K562 (cell line): ENCODE data around the gene IFNGR1. TPM values are rescaled to one million over a fixed set of nuclear protein-coding genes. Genes with fewer than 3 reads are reported as not detected.
A peak's percentile ranks its signal among the peaks of the same experiment; 100 is the strongest.

Experiments
- ATAC-seq: fragments of 200-7000 bp; cut with Tn5 transposase; 3 replicates; pipeline ENCODE4 v1.9.1; 2020; ENCODE audit warnings: moderate library complexity
- BruUV-seq: library from RNA; stranded (reverse); fragments of 400-500 nt; replicated peaks from 2 replicates; lab custom pipeline; 2021; lab: Mats Ljungman, UMichigan
- CTCF ChIA-PET: fragments of 300-600 bp; formaldehyde crosslinking; extraction: SDS; loops from one replicate; lab custom pipeline; 2021; ENCODE audit warnings: low intra/inter-chr PET ratio; lab: Yijun Ruan, JAX
- POLR2A ChIA-PET: fragments of 300-600, 350-650 bp; sonication (Branson Sonifier 250); formaldehyde crosslinking; extraction: SDS; loops from one replicate; lab custom pipeline; 2021; ENCODE audit warnings: antibody characterized with exemption, inconsistent platforms; lab: Yijun Ruan, JAX
- DNase-seq, 4 experiments: peaks; one replicate each; pipeline versions ENCODE4 v3.0.0 to v3.0.0-alpha.2; 2011 to 2018; ENCODE audit warnings: low spot score in 3 of 4, mixed read lengths in 3 of 4; ENCODE audit errors: extremely low read depth in 1 of 4
- FAIRE-seq: peaks from 2 replicates; lab custom pipeline; 2011; peaks lifted over from hg19 to GRCh38; lab: Jason Lieb, UNC
- H2AFZ ChIP-seq: 2 replicates; pipeline ENCODE4 v1.6.0; 2011; ENCODE audit warnings: low read depth, low read length, control low read depth, inconsistent platforms
- H3K27ac ChIP-seq: fragments of 200-600 bp; 3 replicates; pipeline ENCODE4 v1.8.0; 2011; ENCODE audit warnings: low read depth, mild to moderate bottlenecking, control low read depth, inconsistent platforms, low read length, moderate library complexity, mixed read lengths; ENCODE audit errors: extremely low read depth
- H3K27me3 ChIP-seq, 2 experiments: fragments of 300-600 bp in 1 of 2; 2 replicates in 1 of 2; 3 replicates in 1 of 2; pipeline versions ENCODE4 v1.6.0 to v1.8.0; 2011; ENCODE audit warnings: inconsistent platforms in 2 of 2, low read length in 2 of 2, mild to moderate bottlenecking in 1 of 2, mixed read lengths in 1 of 2, moderate library complexity in 1 of 2; ENCODE audit not compliant: control insufficient read depth in 2 of 2, insufficient read depth in 2 of 2
- H3K36me3 ChIP-seq: fragments of 300-600 bp; 3 replicates; pipeline ENCODE4 v1.8.0; 2011; ENCODE audit warnings: mild to moderate bottlenecking, low read length, inconsistent platforms; ENCODE audit not compliant: control insufficient read depth, insufficient read depth
- H3K4me1 ChIP-seq, 2 experiments: fragments of 200-600 bp in 1 of 2; replicated peaks in 1 of 2; 2 replicates in 1 of 2; 3 replicates in 1 of 2; pipeline versions ENCODE4 v1.5.1 to v1.8.0; 2011; ENCODE audit warnings: inconsistent platforms in 2 of 2, low read length in 2 of 2, mild to moderate bottlenecking in 1 of 2, mixed read lengths in 1 of 2, moderate library complexity in 1 of 2; ENCODE audit not compliant: control insufficient read depth in 2 of 2, insufficient read depth in 2 of 2
- H3K4me2 ChIP-seq: 2 replicates; pipeline ENCODE4 v1.6.1; 2011; ENCODE audit warnings: low read length, control low read depth, inconsistent platforms, mixed read lengths; ENCODE audit not compliant: insufficient read depth
- H3K4me3 ChIP-seq: fragments of 200-600 bp; sonication (generic), shearing (Covaris generic); 2 replicates; pipeline ENCODE4 v1.5.1; 2016; ENCODE audit warnings: control low read depth, inconsistent platforms
- H3K79me2 ChIP-seq: fragments of 200-600 bp; 3 replicates; pipeline ENCODE4 v1.8.0; 2011; ENCODE audit warnings: low read length, inconsistent platforms; ENCODE audit not compliant: control insufficient read depth, insufficient read depth
- H3K9ac ChIP-seq, 2 experiments: 2 replicates each; pipeline versions ENCODE4 v1.6.0 to v1.6.1; 2011; ENCODE audit warnings: low read depth in 2 of 2, low read length in 2 of 2, control low read depth in 1 of 2, inconsistent platforms in 1 of 2, mild to moderate bottlenecking in 1 of 2, mixed read lengths in 1 of 2; ENCODE audit not compliant: insufficient read depth in 1 of 2
- H3K9me1 ChIP-seq: one replicate; pipeline ENCODE4 v1.6.0; 2011; ENCODE audit warnings: inconsistent platforms, mild to moderate bottlenecking, low read length, moderate library complexity; ENCODE audit not compliant: control insufficient read depth, insufficient read depth
- H3K9me3 ChIP-seq: replicated peaks from 2 replicates; pipeline ENCODE4 v1.5.1; 2011; ENCODE audit warnings: low read depth, low read length, inconsistent platforms; ENCODE audit not compliant: control insufficient read depth, insufficient read depth
- H4K20me1 ChIP-seq: replicated peaks from 2 replicates; pipeline ENCODE4 v1.6.1; 2011; ENCODE audit warnings: low read length, inconsistent platforms, mixed read lengths; ENCODE audit not compliant: control insufficient read depth, insufficient read depth
- ATF3 ChIP-seq, 2 experiments: fragments of 450-650 bp in 1 of 2; sonication (generic) in 1 of 2; formaldehyde crosslinking in 1 of 2; IDR thresholded peaks in 1 of 2; conservative IDR thresholded peaks in 1 of 2; 2 replicates each; pipeline versions ENCODE4 v1.6.1 to v1.8.1; 2016 to 2023; ENCODE audit warnings: mild to moderate bottlenecking in 2 of 2, moderate library complexity in 2 of 2, inconsistent platforms in 1 of 2, missing genetic modification reagents in 1 of 2
- CCAR2 ChIP-seq: fragments of 200-400 bp; formaldehyde crosslinking; IDR thresholded peaks from 2 replicates; pipeline ENCODE4 v1.6.1; 2017; ENCODE audit warnings: mild to moderate bottlenecking, low read depth, low read length
- ESRRB ChIP-seq: fragments of 250-450 bp; sonication (Bioruptor Pico); IDR thresholded peaks from 2 replicates; pipeline ENCODE4 v1.5.0; 2020; ENCODE audit warnings: mild to moderate bottlenecking, moderate library complexity, borderline replicate concordance
- FOS ChIP-seq: IDR thresholded peaks from 3 replicates; pipeline ENCODE4 v1.6.1; 2011; ENCODE audit not compliant: insufficient read length; ENCODE audit errors: extremely low read depth
- IRF1 ChIP-seq: sonication (generic); formaldehyde crosslinking; IDR thresholded peaks from 2 replicates; pipeline ENCODE4 v1.8.0; 2022; ENCODE audit warnings: missing genetic modification reagents, mild to moderate bottlenecking, borderline replicate concordance
- MYNN ChIP-seq, 2 experiments: sonication (generic); formaldehyde crosslinking in 1 of 2; IDR thresholded peaks; 2 replicates each; pipeline versions ENCODE4 v1.5.0 to v1.6.1; 2016 to 2020; ENCODE audit warnings: antibody characterized with exemption in 1 of 2, missing genetic modification reagents in 1 of 2
- NKRF ChIP-seq: fragments of 450-650 bp; IDR thresholded peaks from 2 replicates; pipeline ENCODE4 v1.6.1; 2016; ENCODE audit warnings: borderline replicate concordance
- PYGO2 ChIP-seq: fragments of 450-650 bp; IDR thresholded peaks from 2 replicates; pipeline ENCODE4 v1.6.1; 2016; ENCODE audit warnings: mild to moderate bottlenecking, missing genetic modification characterization, moderate library complexity, missing compliant biosample characterization
- RFX7 ChIP-seq: fragments of 250-450 bp; sonication (Bioruptor Pico); IDR thresholded peaks from 2 replicates; pipeline ENCODE4 v1.5.1; 2021; ENCODE audit warnings: mild to moderate bottlenecking
- SMC3 ChIP-seq: conservative IDR thresholded peaks from 2 replicates; pipeline ENCODE4 v1.6.1; 2011; ENCODE audit warnings: low read depth, low read length, improper control_type of control experiment; ENCODE audit not compliant: insufficient read depth
- SPI1 ChIP-seq: IDR thresholded peaks from 2 replicates; pipeline ENCODE4 v1.6.1; 2011; ENCODE audit warnings: low read depth, low read length, control low read depth, borderline replicate concordance
- XRCC3 ChIP-seq: fragments of 450-650 bp; IDR thresholded peaks from 2 replicates; pipeline ENCODE4 v1.6.1; 2017; ENCODE audit warnings: mild to moderate bottlenecking, moderate library complexity
- ZC3H11A ChIP-seq: IDR thresholded peaks from 2 replicates; pipeline ENCODE4 v1.6.1; 2012; ENCODE audit warnings: low read depth, low read length, improper control_type of control experiment
- WGBS: fragments of 100-300 bp; shearing (Covaris generic); methylation state at CpG from one replicate; pipeline ENCODE4 v1.1.6; 2016; ENCODE audit warnings: low coverage, mixed read lengths; ENCODE audit not compliant: insufficient coverage; ENCODE audit errors: missing lambda C conversion rate; 5-methylcytosine and 5-hydroxymethylcytosine counted together
- in situ Hi-C: fragments of 300-500 bp; cut with MboI; formaldehyde crosslinking; loops from 4 replicates; pipeline ENCODE4 v1.15.0; 2018; ENCODE audit warnings: inconsistent platforms, mixed read lengths
- intact Hi-C: fragments of 100-400 bp; cut with micrococcal nuclease; formaldehyde crosslinking; loops from 2 replicates; pipeline ENCODE4 v1.14.2; 2022
- polyA plus RNA-seq, 8 experiments: library from polyadenylated mRNA; depleted of rRNA in 4 of 8; stranded (reverse) in 5 of 8; unstranded in 3 of 8; fragments of >200 nt; fragmentation: Nextera tagmentation in 2 of 8; fragmentation: Illumina TruSeq in 1 of 8; extraction: Ambion mirVana in 2 of 8; extraction: Trizol in 1 of 8; gene quantifications; 2 replicates each; pipeline versions ENCODE4 v1.2.1 to v1.2.3, GENCODE V29; 2011 to 2014; ENCODE audit warnings: inconsistent platforms in 1 of 8, missing spikeins in 1 of 8
- total RNA-seq, 7 experiments: library from RNA; depleted of rRNA in 6 of 7; stranded (reverse); fragments of >200 nt in 6 of 7; fragmentation: Illumina TruSeq in 2 of 7; extraction: Trizol in 2 of 7; gene quantifications; 2 replicates each; pipeline versions ENCODE4 v1.2.1 to v1.2.3, GENCODE V29; 2011 to 2021; ENCODE audit warnings: low replicate concordance in 1 of 7

The IFNGR1 gene
- total and polyA plus RNA-seq, 9 of the 15 experiments (the other 6 are each of a cell fraction or from before 2014, with no cell fraction given), result 14.7 to 47.0 (median 26.7) TPM

GRCh38 chr6:137246791-137247202, 27.6 kb upstream of the IFNGR1 start:
- no TSS peak for BruUV-seq

GRCh38 chr6:137246164-137246563, 27.0 kb upstream of the IFNGR1 start:
- no peak for ATAC-seq
- Histone ChIP-seq H3K9me3 (no peaks in the 10 kb centered on the region), H3K79me2 (no peaks in the 10 kb centered on the region), H3K9me1 (no peaks in the 10 kb centered on the region), H2AFZ (no peak overlapping the region), H3K27me3 (peaks cover 7% of the 10 kb centered on the region in 2 experiments; a peak in 3 of 5 replicates), H3K27ac (no peak overlapping the region), H3K4me2 (no peak overlapping the region), H3K4me1 (no peaks in the 10 kb centered on the region; a peak in 1 of 5 replicates), H4K20me1 (no peaks in the 10 kb centered on the region), H3K4me3 (no peak overlapping the region), H3K9ac (no peak overlapping the region), H3K36me3 (no peaks in the 10 kb centered on the region)
- no peak for DNase-seq
- no peak for FAIRE-seq
- intact Hi-C loops, result no loop called here
- WGBS, result 6% methylated on average over 4 of the region's 4 CpGs
- in situ Hi-C loops, result no loop called here
- no TSS peak for BruUV-seq
- ChIA-PET CTCF (no interaction called here), POLR2A (no interaction called here)
- TF ChIP-seq SMC3, result no peak
- TF ChIP-seq IRF1, result no peak
- no peak for TF ChIP-seq NKRF
- TF ChIP-seq MYNN (IDR thresholded peaks at IDR 0.05), result no peak
- TF ChIP-seq MYNN (CRISPR knock-in tag; IDR thresholded peaks at IDR 0.05), result no peak
- no peak for TF ChIP-seq ATF3 (IDR thresholded peaks at IDR 0.05)
- no peak for TF ChIP-seq ATF3 (CRISPR knock-in tag; conservative IDR thresholded peaks at IDR 0.05)
- no peak for TF ChIP-seq PYGO2
- TF ChIP-seq ZC3H11A, result no peak
- TF ChIP-seq XRCC3, result no peak
- no peak for TF ChIP-seq CCAR2
- TF ChIP-seq RFX7 (CRISPR knock-in tag), result no peak

More at GRCh38 chr6:137246791-137247202, 27.6 kb upstream of the IFNGR1 start:
- TF ChIP-seq FOS (no peak), SPI1 (0 out of 2 replicates have a peak, but pooled peaks have one; percentile 3), ESRRB (CRISPR knock-in tag) (no peak)
- no peaks in the 10 kb centered on the region; a peak in 1 of 5 replicates for H3K4me1 ChIP-seq
- H3K36me3 ChIP-seq, result no peaks in the 10 kb centered on the region
- ChIA-PET CTCF (no interaction called here), POLR2A (interaction anchor here (1.0 kb wide), 1 partner anchor 12 kb away, joined by 3 read pairs; no protein-coding TSS in a partner anchor)
- WGBS, result 5% methylated on average over 1 of the region's 1 CpG
- DNase-seq (no peak), ATAC-seq (no peak), FAIRE-seq (no peak)
- H3K4me2 ChIP-seq, result no peak overlapping the region
- no peaks in the 10 kb centered on the region for H3K9me3 ChIP-seq
- H3K27ac ChIP-seq, result no peak overlapping the region
- peaks cover 7% of the 10 kb centered on the region in 2 experiments; a peak in 3 of 5 replicates for H3K27me3 ChIP-seq
- intact Hi-C loops, result no loop called here
- in situ Hi-C loops, result no loop called here
- H2AFZ ChIP-seq, result no peak overlapping the region
- H3K9me1 ChIP-seq, result no peaks in the 10 kb centered on the region
- no peak overlapping the region for H3K4me3 ChIP-seq
- H4K20me1 ChIP-seq, result no peaks in the 10 kb centered on the region
- no peaks in the 10 kb centered on the region for H3K79me2 ChIP-seq
- no peak overlapping the region for H3K9ac ChIP-seq
